Measurements from ENCODE around the gene LOXHD1.
A peak's percentile ranks its signal among the peaks of the same experiment; 100 is the strongest.

The LOXHD1 gene

GRCh38 chr18:46474487-46475389 lies 182.3 kb downstream of the LOXHD1 start:
- DNase-seq, result no peak

GRCh38 chr18:46471809-46472498 lies 185.1 kb downstream of the LOXHD1 start:
- no peak for DNase-seq

- DNase-seq, result no peak
Measured at GRCh38 chr18:46470714-46471113, 186.3 kb downstream of the LOXHD1 start.

- DNase-seq, result no peak
Measured at GRCh38 chr18:46469186-46469915, 187.7 kb downstream of the LOXHD1 start.

- DNase-seq, result no peak
Measured at GRCh38 chr18:46468426-46469180, 188.4 kb downstream of the LOXHD1 start.

GRCh38 chr18:46466234-46467160 lies 190.5 kb downstream of the LOXHD1 start:
- no peak for DNase-seq

- DNase-seq, result no peak
Measured at GRCh38 chr18:46464926-46465655, 191.9 kb downstream of the LOXHD1 start.

GRCh38 chr18:46462523-46462922 lies 194.5 kb downstream of the LOXHD1 start:
- DNase-seq, result no peak

GRCh38 chr18:46461993-46462392 lies 195.0 kb downstream of the LOXHD1 start:
- no peak for DNase-seq

GRCh38 chr18:46460754-46461153 lies 196.3 kb downstream of the LOXHD1 start:
- DNase-seq, result no peak

GRCh38 chr18:46459789-46460455 lies 197.1 kb downstream of the LOXHD1 start:
- no peak for DNase-seq

- DNase-seq, result no peak
Measured at GRCh38 chr18:46458472-46458871, 198.5 kb downstream of the LOXHD1 start.

- DNase-seq, result no peak
Measured at GRCh38 chr18:46456691-46457090, 200.3 kb downstream of the LOXHD1 start.

GRCh38 chr18:46452820-46453219 lies 204.2 kb downstream of the LOXHD1 start:
- peak in 1 of 2 experiments; percentile 4 for DNase-seq

GRCh38 chr18:46449499-46449898 lies 207.5 kb downstream of the LOXHD1 start:
- DNase-seq, result no peak

- no peak for DNase-seq
Measured at GRCh38 chr18:46449033-46449432, 208.0 kb downstream of the LOXHD1 start.

GRCh38 chr18:46448347-46448746 lies 208.7 kb downstream of the LOXHD1 start:
- DNase-seq, result no peak

- DNase-seq, result no peak
Measured at GRCh38 chr18:46447792-46448191, 209.2 kb downstream of the LOXHD1 start.

- no peak for DNase-seq
Measured at GRCh38 chr18:46447323-46447722, 209.7 kb downstream of the LOXHD1 start.
